IMR-90 (cell line): ENCODE data around the gene ZNF853. TPM values are rescaled to one million over a fixed set of nuclear protein-coding genes. Genes with fewer than 3 reads are reported as not detected.
A peak's percentile ranks its signal among the peaks of the same experiment; 100 is the strongest.

Source experiments
- ATAC-seq: fragments of 200-7000 bp; cut with Tn5 transposase; 2 replicates; pipeline ENCODE4 v1.9.1; 2020; ENCODE audit warnings: low read depth, mild to moderate bottlenecking, moderate library complexity
- BruUV-seq: library from RNA; stranded (reverse); fragments of 400-500 nt; replicated peaks from 2 replicates; lab custom pipeline; 2021; lab: Mats Ljungman, UMichigan
- CTCF ChIA-PET: fragments of 300-600 bp; formaldehyde crosslinking; extraction: SDS; loops from one replicate; lab custom pipeline; 2021; ENCODE audit warnings: antibody characterized with exemption; lab: Yijun Ruan, JAX
- POLR2A ChIA-PET: fragments of 300-600 bp; sonication (Branson Sonifier 250); formaldehyde crosslinking; loops from one replicate; lab custom pipeline; 2022; ENCODE audit warnings: antibody characterized with exemption; ENCODE audit not compliant: unreplicated experiment; lab: Charles Lee
- DNase-seq: peaks from one replicate; pipeline ENCODE4 v3.0.0; 2013
- H2AFZ ChIP-seq: replicated peaks from 2 replicates; pipeline ENCODE3; 2013; ENCODE audit warnings: low read length, mild to moderate bottlenecking; ENCODE audit not compliant: poor library complexity
- H2AK5ac ChIP-seq: 2 replicates; pipeline ENCODE4 v1.6.1; 2013; ENCODE audit warnings: low read depth, low read length, inconsistent platforms
- H2AK9ac ChIP-seq: replicated peaks from 2 replicates; pipeline ENCODE3; 2013; ENCODE audit warnings: mild to moderate bottlenecking, low read depth, low read length, moderate library complexity; ENCODE audit not compliant: poor library complexity
- H2BK120ac ChIP-seq: 2 replicates; pipeline ENCODE4 v1.6.1; 2013; ENCODE audit warnings: low read depth, low read length, inconsistent platforms
- H2BK15ac ChIP-seq: 3 replicates; pipeline ENCODE4 v1.6.1; 2013; ENCODE audit warnings: low read depth, low read length, inconsistent platforms
- H2BK20ac ChIP-seq: 2 replicates; pipeline ENCODE4 v1.6.1; 2013; ENCODE audit warnings: low read depth, mild to moderate bottlenecking, inconsistent platforms, low read length, moderate library complexity
- H2BK5ac ChIP-seq: 2 replicates; pipeline ENCODE4 v1.6.1; 2013; ENCODE audit warnings: mild to moderate bottlenecking, low read depth, low read length, inconsistent platforms; ENCODE audit not compliant: poor library complexity, severe bottlenecking
- H3K14ac ChIP-seq: replicated peaks from 2 replicates; pipeline ENCODE4 v1.6.1; 2013; ENCODE audit warnings: low read depth, low read length, inconsistent platforms
- H3K18ac ChIP-seq: 2 replicates; pipeline ENCODE4 v1.6.1; 2013; ENCODE audit warnings: low read depth, low read length, control low read depth
- H3K23ac ChIP-seq: 2 replicates; pipeline ENCODE4 v1.6.1; 2013; ENCODE audit warnings: low read depth, low read length, inconsistent platforms
- H3K27ac ChIP-seq: 2 replicates; pipeline ENCODE4 v1.5.1; 2013; ENCODE audit warnings: mild to moderate bottlenecking, control low read depth, low read length; ENCODE audit not compliant: insufficient read depth
- H3K27me3 ChIP-seq: 2 replicates; pipeline ENCODE4 v1.6.1; 2013; ENCODE audit warnings: low read length; ENCODE audit not compliant: control insufficient read depth, insufficient read depth
- H3K36me3 ChIP-seq: 2 replicates; pipeline ENCODE4 v1.6.1; 2013; ENCODE audit warnings: low read length, mixed read lengths; ENCODE audit not compliant: control insufficient read depth, insufficient read depth
- H3K4ac ChIP-seq: 2 replicates; pipeline ENCODE4 v1.6.1; 2013; ENCODE audit warnings: low read depth, low read length, inconsistent platforms
- H3K4me1 ChIP-seq: 2 replicates; pipeline ENCODE4 v1.6.1; 2013; ENCODE audit warnings: low read length, mixed read lengths; ENCODE audit not compliant: control insufficient read depth, insufficient read depth
- H3K4me2 ChIP-seq: 2 replicates; pipeline ENCODE4 v1.6.1; 2013; ENCODE audit warnings: low read depth, mild to moderate bottlenecking, control low read depth, low read length, moderate library complexity
- H3K4me3 ChIP-seq: 2 replicates; pipeline ENCODE4 v1.5.1; 2013; ENCODE audit warnings: low read depth, mild to moderate bottlenecking, control low read depth, low read length, moderate library complexity; ENCODE audit not compliant: insufficient read depth
- H3K56ac ChIP-seq: 2 replicates; pipeline ENCODE4 v1.6.1; 2013; ENCODE audit warnings: low read length, inconsistent platforms; ENCODE audit not compliant: insufficient read depth; ENCODE audit errors: extremely low read depth
- H3K79me1 ChIP-seq, 2 experiments: 2 replicates each; pipeline ENCODE4 v1.6.1; 2013; ENCODE audit warnings: low read length in 2 of 2, inconsistent platforms in 1 of 2, low read depth in 1 of 2
- H3K9ac ChIP-seq: 2 replicates; pipeline ENCODE4 v1.6.1; 2013; ENCODE audit warnings: low read depth, low read length, control low read depth
- H3K9me1 ChIP-seq: 2 replicates; pipeline ENCODE4 v1.6.1; 2013; ENCODE audit warnings: low read length, inconsistent platforms; ENCODE audit not compliant: insufficient read depth
- H3K9me3 ChIP-seq: 2 replicates; pipeline ENCODE4 v1.6.1; 2013; ENCODE audit warnings: low read length; ENCODE audit not compliant: control insufficient read depth, insufficient read depth
- H4K20me1 ChIP-seq: 2 replicates; pipeline ENCODE4 v1.6.1; 2013; ENCODE audit warnings: low read length, inconsistent platforms; ENCODE audit not compliant: insufficient read depth
- H4K5ac ChIP-seq: 2 replicates; pipeline ENCODE4 v1.6.1; 2013; ENCODE audit warnings: mild to moderate bottlenecking, low read depth, low read length, control low read depth
- H4K8ac ChIP-seq, 2 experiments: 2 replicates each; pipeline ENCODE4 v1.6.1; 2013; ENCODE audit warnings: low read depth in 2 of 2, low read length in 2 of 2, control low read depth in 1 of 2, inconsistent platforms in 1 of 2
- H4K91ac ChIP-seq: 2 replicates; pipeline ENCODE4 v1.6.1; 2013; ENCODE audit warnings: low read depth, low read length, inconsistent platforms; ENCODE audit not compliant: insufficient read depth
- CEBPB ChIP-seq: IDR thresholded peaks from 2 replicates; pipeline ENCODE4 v1.6.1; 2012; ENCODE audit warnings: low read depth, low read length, improper control_type of control experiment
- WGBS, 2 experiments: methylation state at CpG; one replicate each; pipeline versions ENCODE4 v1.1.5 to v1.1.7; 2013; ENCODE audit warnings: missing lambda C conversion rate in 2 of 2; ENCODE audit not compliant: insufficient read length in 1 of 2; ENCODE audit errors: extremely low coverage in 2 of 2; 5-methylcytosine and 5-hydroxymethylcytosine counted together
- dilution Hi-C: fragments of 300-500 bp; cut with HindIII; formaldehyde crosslinking; loops from one replicate; pipeline ENCODE4 v1.14.3; 2018; ENCODE audit warnings: low sequenced_read_pairs; ENCODE audit not compliant: unreplicated experiment
- in situ Hi-C: fragments of 300-500 bp; cut with MboI; formaldehyde crosslinking; loops from 3 replicates; pipeline ENCODE4 v1.14.3; 2019; ENCODE audit warnings: low sequenced_read_pairs, inconsistent platforms, mixed read lengths
- intact Hi-C: fragments of 100-400 bp; cut with micrococcal nuclease; formaldehyde crosslinking; loops from 2 replicates; pipeline ENCODE4 v1.10.0; 2022
- polyA plus RNA-seq, 3 experiments: library from polyadenylated mRNA; depleted of rRNA; stranded (reverse); fragments of >200 nt; gene quantifications; 2 replicates each; pipeline ENCODE4 v1.2.3, GENCODE V29; 2012; ENCODE audit warnings: low replicate concordance in 1 of 3
- total RNA-seq: library from RNA; depleted of rRNA; stranded (reverse); fragments of >200 nt; gene quantifications from 2 replicates; pipeline ENCODE4 v1.2.3, GENCODE V29; 2012
- TF ChIP-seq, protein P1 (sequence below): fragments of 150-350 bp; IDR thresholded peaks from 2 replicates; pipeline ENCODE4 v1.6.1; 2016; ENCODE audit warnings: low read depth, mild to moderate bottlenecking, low read length, moderate library complexity, borderline replicate concordance

Gene ZNF853
- total and polyA plus RNA-seq, 2 of the 4 experiments (the other 2 are of a cell fraction) = 3.4 TPM

DNA sequence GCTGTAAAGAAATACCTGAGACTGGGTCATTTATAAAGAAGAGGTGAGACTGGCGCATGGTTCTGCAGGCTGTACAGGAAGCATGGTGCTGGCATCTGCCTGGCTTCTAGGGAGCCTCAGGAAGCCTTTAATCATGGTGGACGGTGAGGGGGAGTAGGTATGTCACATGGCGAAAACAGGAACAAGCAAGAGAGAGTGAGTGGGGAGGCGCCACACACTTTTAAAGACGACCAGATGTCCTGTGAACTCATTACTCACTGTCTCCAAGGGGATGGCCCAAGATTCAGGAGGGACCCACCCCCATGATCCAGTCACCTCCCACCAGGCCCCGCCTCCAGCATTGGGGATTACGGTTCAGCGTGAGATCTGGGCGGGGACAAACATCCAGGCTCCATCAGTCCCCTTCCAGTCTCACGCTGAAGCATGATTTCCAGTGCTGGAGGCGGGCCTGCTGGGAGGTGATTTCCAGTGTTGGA lies 24.9 kb downstream of the ZNF853 start:
- H2AK9ac ChIP-seq = no peak overlapping the region
- no peak overlapping the region for H3K27ac ChIP-seq
- BruUV-seq = no TSS peak
- H3K23ac ChIP-seq = no peak overlapping the region
- no peak overlapping the region for H3K18ac ChIP-seq
- H3K9me3 ChIP-seq = no peaks in the 10 kb centered on the region
- H3K79me1 ChIP-seq = peaks cover 19 to 46% of the 10 kb centered on the region in 2 experiments
- H2AFZ ChIP-seq = no peak overlapping the region
- H2BK120ac ChIP-seq = no peak overlapping the region
- H4K5ac ChIP-seq = no peak overlapping the region
- no peak overlapping the region for H2BK15ac ChIP-seq
- H3K56ac ChIP-seq = no peak overlapping the region
- no peak overlapping the region for H3K4me2 ChIP-seq
- ATAC-seq (no peak), DNase-seq (peak; percentile 31)
- no peak overlapping the region for H3K14ac ChIP-seq
- no peak overlapping the region for H2BK5ac ChIP-seq
- no peak overlapping the region for H3K4me3 ChIP-seq
- in situ Hi-C loops = no loop called here
- no peak for TF ChIP-seq CEBPB
- TF ChIP-seq, protein P1, sequence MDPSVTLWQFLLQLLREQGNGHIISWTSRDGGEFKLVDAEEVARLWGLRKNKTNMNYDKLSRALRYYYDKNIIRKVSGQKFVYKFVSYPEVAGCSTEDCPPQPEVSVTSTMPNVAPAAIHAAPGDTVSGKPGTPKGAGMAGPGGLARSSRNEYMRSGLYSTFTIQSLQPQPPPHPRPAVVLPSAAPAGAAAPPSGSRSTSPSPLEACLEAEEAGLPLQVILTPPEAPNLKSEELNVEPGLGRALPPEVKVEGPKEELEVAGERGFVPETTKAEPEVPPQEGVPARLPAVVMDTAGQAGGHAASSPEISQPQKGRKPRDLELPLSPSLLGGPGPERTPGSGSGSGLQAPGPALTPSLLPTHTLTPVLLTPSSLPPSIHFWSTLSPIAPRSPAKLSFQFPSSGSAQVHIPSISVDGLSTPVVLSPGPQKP = no peak
- no peak overlapping the region for H4K8ac ChIP-seq
- H3K4me1 ChIP-seq = peaks cover 7% of the 10 kb centered on the region
- CTCF ChIA-PET = no interaction called here
- H3K9me1 ChIP-seq = peaks cover 10% of the 10 kb centered on the region; the same call in 1 of the 2 replicates
- WGBS, 2 experiments = 100% methylated on average over 1 of the region's 11 CpGs; no CpG with 5 or more reads in 1 of the 2 experiments
- H3K9ac ChIP-seq = no peak overlapping the region
- H4K91ac ChIP-seq = no peak overlapping the region
- no peak overlapping the region for H2BK20ac ChIP-seq
- H4K20me1 ChIP-seq = 0 out of 2 replicates have a peak, but pooled peaks cover 7% of the 10 kb centered on the region
- no peaks in the 10 kb centered on the region for H3K27me3 ChIP-seq
- dilution Hi-C loops = no loop called here
- no peak overlapping the region for H3K4ac ChIP-seq
- H2AK5ac ChIP-seq = no peak overlapping the region
- POLR2A ChIA-PET = no interaction called here
- intact Hi-C loops = no loop called here
- H3K36me3 ChIP-seq = peaks cover 50% of the 10 kb centered on the region
